GM23338 (cell line): ENCODE results near the gene TIMM22. TPM values are rescaled to one million over a fixed set of nuclear protein-coding genes. Genes with fewer than 3 reads are reported as not detected.

Experiments used
- ATAC-seq: fragments of 200-7000 bp; cut with Tn5 transposase; 3 replicates; pipeline ENCODE4 v1.9.1; 2020
- DNase-seq: peaks from one replicate; pipeline ENCODE4 v3.0.0-alpha.2; 2015; ENCODE audit warnings: low spot score
- H2AFZ ChIP-seq: fragments of 200-600 bp; sonication (generic); 2 replicates; pipeline ENCODE4 v1.8.0; 2016; ENCODE audit warnings: antibody characterized with exemption, mild to moderate bottlenecking, moderate library complexity
- H3F3A ChIP-seq: fragments of 200-600 bp; sonication (generic); replicated peaks from 2 replicates; pipeline ENCODE4 v1.8.0; 2017; ENCODE audit warnings: antibody characterized with exemption, mixed run types, low read depth
- H3K27ac ChIP-seq: fragments of 200-600 bp; sonication (generic); 2 replicates; pipeline ENCODE4 v1.6.1; 2016; ENCODE audit warnings: low read depth
- H3K27me3 ChIP-seq: fragments of 200-600 bp; sonication (generic); 2 replicates; pipeline ENCODE4 v1.8.0; 2016; ENCODE audit warnings: mild to moderate bottlenecking, mixed run types, moderate library complexity; ENCODE audit not compliant: insufficient read depth
- H3K36me3 ChIP-seq: fragments of 200-600 bp; sonication (generic); 2 replicates; pipeline ENCODE4 v1.8.0; 2016; ENCODE audit warnings: mild to moderate bottlenecking; ENCODE audit not compliant: insufficient read depth
- H3K4me1 ChIP-seq: fragments of 200-600 bp; sonication (generic); 2 replicates; pipeline ENCODE4 v1.8.0; 2016; ENCODE audit warnings: mild to moderate bottlenecking, moderate library complexity; ENCODE audit not compliant: insufficient read depth
- H3K4me2 ChIP-seq: fragments of 200-600 bp; sonication (generic); 2 replicates; pipeline ENCODE4 v1.7.1; 2017; ENCODE audit warnings: mixed run types
- H3K4me3 ChIP-seq: fragments of 200-600 bp; sonication (generic); 2 replicates; pipeline ENCODE4 v1.6.1; 2016; ENCODE audit warnings: mixed run types
- H3K79me2 ChIP-seq: fragments of 200-600 bp; sonication (generic); replicated peaks from 2 replicates; pipeline ENCODE4 v1.8.0; 2017; ENCODE audit warnings: mild to moderate bottlenecking; ENCODE audit not compliant: insufficient read depth
- H3K9me2 ChIP-seq: fragments of 200-600 bp; sonication (generic); 2 replicates; pipeline ENCODE4 v1.8.0; 2017; ENCODE audit not compliant: insufficient read depth
- H4K20me1 ChIP-seq: fragments of 200-600 bp; sonication (generic); replicated peaks from 2 replicates; pipeline ENCODE4 v1.8.0; 2017; ENCODE audit warnings: mild to moderate bottlenecking; ENCODE audit not compliant: insufficient read depth
- H3K27ac Mint-ChIP-seq: 2 replicates; pipeline ENCODE4 v1.8.0; 2020; ENCODE audit warnings: inconsistent platforms, mild to moderate bottlenecking, moderate library complexity, mixed read lengths
- H3K27me3 Mint-ChIP-seq: 3 replicates; pipeline ENCODE4 v1.8.0; 2022; ENCODE audit warnings: low read depth, mild to moderate bottlenecking, moderate library complexity, mixed read lengths, inconsistent platforms; ENCODE audit not compliant: insufficient read depth, poor library complexity
- H3K36me3 Mint-ChIP-seq: 3 replicates; pipeline ENCODE4 v1.8.0; 2021; ENCODE audit warnings: low read depth, mild to moderate bottlenecking, inconsistent platforms, moderate library complexity, mixed read lengths
- H3K4me1 Mint-ChIP-seq: 3 replicates; pipeline ENCODE4 v1.8.0; 2020; ENCODE audit warnings: mild to moderate bottlenecking, inconsistent platforms, mixed read lengths
- H3K4me3 Mint-ChIP-seq: 3 replicates; pipeline ENCODE4 v1.8.0; 2021; ENCODE audit warnings: moderate library complexity, mild to moderate bottlenecking, inconsistent platforms, mixed read lengths
- H3K9me3 Mint-ChIP-seq: 3 replicates; pipeline ENCODE4 v1.8.0; 2020; ENCODE audit warnings: moderate library complexity, mild to moderate bottlenecking, inconsistent platforms, mixed read lengths
- EZH2 ChIP-seq: fragments of 200-600 bp; sonication (generic); IDR thresholded peaks from one replicate; pipeline ENCODE4 v1.8.0; 2017; ENCODE audit warnings: antibody characterized with exemption, mild to moderate bottlenecking, low read depth; ENCODE audit not compliant: unreplicated experiment
- EZH2phosphoT487 ChIP-seq: fragments of 200-600 bp; sonication (generic); IDR thresholded peaks from one replicate; pipeline ENCODE4 v1.8.1; 2018; ENCODE audit warnings: antibody characterized with exemption; ENCODE audit not compliant: unreplicated experiment
- JUNB ChIP-seq: IDR thresholded peaks from one replicate; pipeline ENCODE4 v1.6.1; 2016; ENCODE audit warnings: antibody characterized with exemption; ENCODE audit not compliant: unreplicated experiment
- NANOG ChIP-seq: IDR thresholded peaks from 2 replicates; pipeline ENCODE4 v1.6.1; 2016; ENCODE audit warnings: antibody characterized with exemption, borderline replicate concordance
- POLR2AphosphoS5 ChIP-seq: IDR thresholded peaks from 2 replicates; pipeline ENCODE4 v1.6.1; 2016; ENCODE audit warnings: antibody characterized with exemption, low read depth
- STAT1 ChIP-seq: IDR thresholded peaks from one replicate; pipeline ENCODE4 v1.6.1; 2016; ENCODE audit warnings: antibody characterized with exemption; ENCODE audit not compliant: unreplicated experiment
- ZNF114 ChIP-seq: fragments of 250-450 bp; sonication (Bioruptor Pico); IDR thresholded peaks from 2 replicates; pipeline ENCODE4 v1.5.0; 2020; ENCODE audit warnings: mild to moderate bottlenecking, moderate library complexity
- ZNF462 ChIP-seq: fragments of 250-450 bp; sonication (Bioruptor Pico); IDR thresholded peaks from 2 replicates; pipeline ENCODE4 v1.5.0; 2020; ENCODE audit warnings: mild to moderate bottlenecking, moderate library complexity
- polyA plus RNA-seq: library from polyadenylated mRNA; unstranded; fragments of >200 nt; fragmentation: Nextera tagmentation; extraction: Ambion mirVana; gene quantifications from 2 replicates; pipeline ENCODE4 v1.2.1, GENCODE V29; 2016
- total RNA-seq: library from RNA; depleted of rRNA; stranded (reverse); fragments of >200 nt; shearing (Covaris generic); gene quantifications from 2 replicates; pipeline ENCODE4 v1.2.3, GENCODE V29; 2014
- TF ChIP-seq, protein P1 (sequence below): IDR thresholded peaks from 2 replicates; pipeline ENCODE4 v1.6.1; 2016; ENCODE audit warnings: antibody characterized with exemption
- TF ChIP-seq, protein P2 (sequence below), 2 experiments: fragments of 200-600 bp in 1 of 2; sonication (generic) in 1 of 2; conservative IDR thresholded peaks; 2 replicates each; pipeline versions ENCODE4 v1.5.1 to v1.6.1; 2016 to 2017; ENCODE audit warnings: antibody characterized with exemption in 2 of 2, low read depth in 2 of 2, mild to moderate bottlenecking in 2 of 2, moderate library complexity in 1 of 2

The TIMM22 gene
- total and polyA plus RNA-seq, 2 experiments from 2014 or later: 21.9 to 24.4 TPM

DNA sequence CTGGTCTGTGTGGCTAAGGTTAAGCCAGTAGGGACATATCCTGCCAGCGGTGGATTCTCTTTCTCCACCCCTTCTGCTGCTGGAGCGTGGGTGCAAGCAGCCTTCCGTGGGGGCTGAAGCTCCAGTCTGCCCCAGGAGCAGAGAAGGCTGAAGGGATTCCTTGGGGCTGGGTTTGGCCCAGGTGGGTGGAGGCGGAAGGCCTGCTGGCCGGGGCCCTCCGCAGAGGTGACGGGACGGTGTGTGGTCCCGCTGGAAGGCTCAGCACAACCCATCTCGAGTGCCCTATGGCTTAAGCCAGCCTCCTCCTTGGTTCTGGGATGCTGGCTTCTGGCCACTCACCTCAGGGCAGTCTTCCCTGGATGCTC lies 13.1 kb downstream of the TIMM22 start (continued):
- no peak for TF ChIP-seq ZNF462 (CRISPR knock-in tag)
- TF ChIP-seq ZNF114 (CRISPR knock-in tag): no peak

DNA sequence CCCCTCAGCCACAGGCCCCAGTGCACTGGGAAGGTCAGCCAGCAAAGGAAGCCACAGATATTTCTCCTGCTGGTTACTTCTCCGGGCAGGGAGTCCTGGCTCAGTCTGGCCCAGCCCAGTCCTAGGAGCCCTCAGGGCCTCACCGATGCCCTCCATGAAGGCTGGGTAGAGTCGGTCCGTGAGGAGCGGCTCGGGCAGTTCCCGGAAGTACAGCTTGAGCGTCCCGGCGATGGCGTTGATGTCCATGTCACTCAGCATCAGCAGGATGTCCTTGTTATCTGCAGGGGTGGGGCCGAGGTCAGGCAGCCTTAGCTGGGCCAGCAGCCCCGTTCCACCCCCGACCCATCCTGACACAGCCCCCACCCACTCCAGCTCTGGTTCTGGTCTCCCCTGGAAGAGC lies 13.7 kb downstream of the TIMM22 start:
- no peaks in the 10 kb centered on the region for H3K9me2 ChIP-seq
- no peaks in the 10 kb centered on the region for H3K27me3 ChIP-seq
- H3K27ac Mint-ChIP-seq: no peak overlapping the region
- no peak overlapping the region for H3K27ac ChIP-seq
- ATAC-seq: no peak
- no peak overlapping the region for H3K4me2 ChIP-seq
- H3K36me3 ChIP-seq: no peaks in the 10 kb centered on the region
- no peak overlapping the region for H3K4me3 ChIP-seq
- H2AFZ ChIP-seq: no peak overlapping the region
- no peaks in the 10 kb centered on the region; the same call in 2 of the 3 replicates for H3K9me3 Mint-ChIP-seq
- DNase-seq: no peak
- no peaks in the 10 kb centered on the region for H3F3A ChIP-seq
- no peaks in the 10 kb centered on the region for H3K79me2 ChIP-seq
- no peak overlapping the region for H3K4me3 Mint-ChIP-seq
- peaks cover 3% of the 10 kb centered on the region; the same call in 1 of the 2 replicates for H4K20me1 ChIP-seq
- no peaks in the 10 kb centered on the region for H3K4me1 ChIP-seq
- peaks cover 6% of the 10 kb centered on the region; the same call in 1 of the 3 replicates for H3K36me3 Mint-ChIP-seq
- peaks cover 7% of the 10 kb centered on the region for H3K27me3 Mint-ChIP-seq
- H3K4me1 Mint-ChIP-seq: peaks cover 4% of the 10 kb centered on the region; the same call in 2 of the 3 replicates
- TF ChIP-seq JUNB: no peak
- TF ChIP-seq, protein P1, sequence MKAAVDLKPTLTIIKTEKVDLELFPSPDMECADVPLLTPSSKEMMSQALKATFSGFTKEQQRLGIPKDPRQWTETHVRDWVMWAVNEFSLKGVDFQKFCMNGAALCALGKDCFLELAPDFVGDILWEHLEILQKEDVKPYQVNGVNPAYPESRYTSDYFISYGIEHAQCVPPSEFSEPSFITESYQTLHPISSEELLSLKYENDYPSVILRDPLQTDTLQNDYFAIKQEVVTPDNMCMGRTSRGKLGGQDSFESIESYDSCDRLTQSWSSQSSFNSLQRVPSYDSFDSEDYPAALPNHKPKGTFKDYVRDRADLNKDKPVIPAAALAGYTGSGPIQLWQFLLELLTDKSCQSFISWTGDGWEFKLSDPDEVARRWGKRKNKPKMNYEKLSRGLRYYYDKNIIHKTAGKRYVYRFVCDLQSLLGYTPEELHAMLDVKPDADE: no peak
- TF ChIP-seq EZH2: no peak
- TF ChIP-seq EZH2phosphoT487: no peak
- TF ChIP-seq NANOG: no peak
- no peak for TF ChIP-seq POLR2AphosphoS5
- TF ChIP-seq, protein P2, sequence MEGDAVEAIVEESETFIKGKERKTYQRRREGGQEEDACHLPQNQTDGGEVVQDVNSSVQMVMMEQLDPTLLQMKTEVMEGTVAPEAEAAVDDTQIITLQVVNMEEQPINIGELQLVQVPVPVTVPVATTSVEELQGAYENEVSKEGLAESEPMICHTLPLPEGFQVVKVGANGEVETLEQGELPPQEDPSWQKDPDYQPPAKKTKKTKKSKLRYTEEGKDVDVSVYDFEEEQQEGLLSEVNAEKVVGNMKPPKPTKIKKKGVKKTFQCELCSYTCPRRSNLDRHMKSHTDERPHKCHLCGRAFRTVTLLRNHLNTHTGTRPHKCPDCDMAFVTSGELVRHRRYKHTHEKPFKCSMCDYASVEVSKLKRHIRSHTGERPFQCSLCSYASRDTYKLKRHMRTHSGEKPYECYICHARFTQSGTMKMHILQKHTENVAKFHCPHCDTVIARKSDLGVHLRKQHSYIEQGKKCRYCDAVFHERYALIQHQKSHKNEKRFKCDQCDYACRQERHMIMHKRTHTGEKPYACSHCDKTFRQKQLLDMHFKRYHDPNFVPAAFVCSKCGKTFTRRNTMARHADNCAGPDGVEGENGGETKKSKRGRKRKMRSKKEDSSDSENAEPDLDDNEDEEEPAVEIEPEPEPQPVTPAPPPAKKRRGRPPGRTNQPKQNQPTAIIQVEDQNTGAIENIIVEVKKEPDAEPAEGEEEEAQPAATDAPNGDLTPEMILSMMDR (conservative IDR thresholded peaks at IDR 0.05; ENCODE audit: low read depth in 2 of 2): no peak
- no peak for TF ChIP-seq STAT1
